Smooth muscle cell (in vitro differentiated cells): Measurements from ENCODE around the gene DOCK11. TPM values are rescaled to one million over a fixed set of nuclear protein-coding genes. Genes with fewer than 3 reads are reported as not detected.
"Not testable (repeated sequence)": the region's sequence is repeated elsewhere in the genome, so short reads cannot be mapped to it uniquely, and the experiment has no call there.

Source experiments
- DNase-seq: peaks from one replicate; lab custom pipeline; 2025; ENCODE audit not compliant: unreplicated experiment; lab: John Stamatoyannopoulos, UW
- H2AFZ ChIP-seq: fragments of 200-600 bp; sonication (generic); 2 replicates; pipeline ENCODE4 v1.6.0; 2016; ENCODE audit warnings: antibody characterized with exemption, low read depth, mild to moderate bottlenecking
- H3F3A ChIP-seq: fragments of 200-600 bp; sonication (generic); 2 replicates; pipeline ENCODE4 v1.6.0; 2017; ENCODE audit warnings: antibody characterized with exemption, low read depth
- H3K27ac ChIP-seq: fragments of 200-600 bp; sonication (generic); 2 replicates; pipeline ENCODE4 v1.5.1; 2016; ENCODE audit warnings: low read depth, mild to moderate bottlenecking
- H3K27me3 ChIP-seq: fragments of 200-600 bp; sonication (generic); 2 replicates; pipeline ENCODE4 v1.6.1; 2016; ENCODE audit warnings: low read depth, mild to moderate bottlenecking
- H3K36me3 ChIP-seq: fragments of 200-600 bp; sonication (generic); 2 replicates; pipeline ENCODE4 v1.5.1; 2016; ENCODE audit warnings: low read depth
- H3K4me1 ChIP-seq: fragments of 200-600 bp; sonication (generic); 2 replicates; pipeline ENCODE4 v1.5.1; 2016; ENCODE audit warnings: low read depth
- H3K4me2 ChIP-seq: fragments of 200-600 bp; sonication (generic); 2 replicates; pipeline ENCODE4 v1.6.0; 2016; ENCODE audit warnings: mild to moderate bottlenecking
- H3K4me3 ChIP-seq: fragments of 200-600 bp; sonication (generic); 2 replicates; pipeline ENCODE4 v1.5.1; 2016; ENCODE audit warnings: mild to moderate bottlenecking
- H3K79me2 ChIP-seq: fragments of 200-600 bp; sonication (generic); 2 replicates; pipeline ENCODE4 v1.6.0; 2016; ENCODE audit warnings: low read depth, mild to moderate bottlenecking
- H3K9ac ChIP-seq: fragments of 200-600 bp; sonication (generic); 2 replicates; pipeline ENCODE4 v1.6.0; 2016; ENCODE audit warnings: low read depth
- H3K9me3 ChIP-seq: fragments of 200-600 bp; sonication (generic); replicated peaks from 2 replicates; pipeline ENCODE4 v1.5.1; 2016; ENCODE audit warnings: low read depth
- H4K20me1 ChIP-seq: fragments of 200-600 bp; sonication (generic); 2 replicates; pipeline ENCODE4 v1.6.0; 2016; ENCODE audit warnings: low read depth
- WGBS: methylation state at CpG from one replicate; pipeline ENCODE4 v1.1.7; 2016; ENCODE audit warnings: low lambda C conversion rate; 5-methylcytosine and 5-hydroxymethylcytosine counted together
- polyA plus RNA-seq: library from polyadenylated mRNA; unstranded; fragments of >200 nt; fragmentation: Nextera tagmentation; extraction: Ambion mirVana; gene quantifications from 2 replicates; pipeline ENCODE4 v1.2.1, GENCODE V29; 2016
- total RNA-seq: library from RNA; depleted of rRNA; stranded (reverse); fragments of >200 nt; gene quantifications from 2 replicates; pipeline ENCODE4 v1.2.3, GENCODE V29; 2014
- TF ChIP-seq, protein P1 (sequence below): fragments of 200-600 bp; sonication (generic); IDR thresholded peaks from 2 replicates; pipeline ENCODE4 v1.5.1; 2017; ENCODE audit warnings: borderline replicate concordance, mild to moderate bottlenecking, antibody characterized with exemption; ENCODE audit not compliant: insufficient read depth, poor library complexity, severe bottlenecking

DOCK11 gene
- total and polyA plus RNA-seq, 2 experiments from 2014 or later = 2.3 to 2.6 TPM

GRCh38 chrX:118583781-118584180 is 88.2 kb downstream of the DOCK11 start:
- TF ChIP-seq, protein P1, sequence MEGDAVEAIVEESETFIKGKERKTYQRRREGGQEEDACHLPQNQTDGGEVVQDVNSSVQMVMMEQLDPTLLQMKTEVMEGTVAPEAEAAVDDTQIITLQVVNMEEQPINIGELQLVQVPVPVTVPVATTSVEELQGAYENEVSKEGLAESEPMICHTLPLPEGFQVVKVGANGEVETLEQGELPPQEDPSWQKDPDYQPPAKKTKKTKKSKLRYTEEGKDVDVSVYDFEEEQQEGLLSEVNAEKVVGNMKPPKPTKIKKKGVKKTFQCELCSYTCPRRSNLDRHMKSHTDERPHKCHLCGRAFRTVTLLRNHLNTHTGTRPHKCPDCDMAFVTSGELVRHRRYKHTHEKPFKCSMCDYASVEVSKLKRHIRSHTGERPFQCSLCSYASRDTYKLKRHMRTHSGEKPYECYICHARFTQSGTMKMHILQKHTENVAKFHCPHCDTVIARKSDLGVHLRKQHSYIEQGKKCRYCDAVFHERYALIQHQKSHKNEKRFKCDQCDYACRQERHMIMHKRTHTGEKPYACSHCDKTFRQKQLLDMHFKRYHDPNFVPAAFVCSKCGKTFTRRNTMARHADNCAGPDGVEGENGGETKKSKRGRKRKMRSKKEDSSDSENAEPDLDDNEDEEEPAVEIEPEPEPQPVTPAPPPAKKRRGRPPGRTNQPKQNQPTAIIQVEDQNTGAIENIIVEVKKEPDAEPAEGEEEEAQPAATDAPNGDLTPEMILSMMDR = no peak
- Histone ChIP-seq H3K27ac (no peak overlapping the region), H3K4me1 (no peaks in the 10 kb centered on the region), H2AFZ (no peak overlapping the region), H3K36me3 (no peaks in the 10 kb centered on the region), H3K9me3 (no peaks in the 10 kb centered on the region), H3K4me3 (no peak overlapping the region), H3K79me2 (no peaks in the 10 kb centered on the region), H3F3A (no peaks in the 10 kb centered on the region), H3K4me2 (no peak overlapping the region), H3K9ac (no peak overlapping the region), H4K20me1 (no peaks in the 10 kb centered on the region), H3K27me3 (no peaks in the 10 kb centered on the region)
- DNase-seq = no peak
- 94% methylated on average over 4 of the region's 4 CpGs for WGBS

GRCh38 chrX:118585296-118585695 is 89.7 kb downstream of the DOCK11 start:
- H3K27me3 ChIP-seq = no peaks in the 10 kb centered on the region
- TF ChIP-seq, protein P1 = no peak
- H2AFZ ChIP-seq = no peak overlapping the region
- DNase-seq = no peak
- no peaks in the 10 kb centered on the region for H4K20me1 ChIP-seq
- H3K36me3 ChIP-seq = no peaks in the 10 kb centered on the region
- H3K9ac ChIP-seq = no peak overlapping the region
- no peak overlapping the region for H3K4me2 ChIP-seq
- no peak overlapping the region for H3K4me3 ChIP-seq
- 83% methylated on average over 3 of the region's 3 CpGs for WGBS
- no peaks in the 10 kb centered on the region for H3K9me3 ChIP-seq
- H3F3A ChIP-seq = no peaks in the 10 kb centered on the region
- no peak overlapping the region for H3K27ac ChIP-seq
- H3K79me2 ChIP-seq = no peaks in the 10 kb centered on the region
- no peaks in the 10 kb centered on the region for H3K4me1 ChIP-seq

DNA sequence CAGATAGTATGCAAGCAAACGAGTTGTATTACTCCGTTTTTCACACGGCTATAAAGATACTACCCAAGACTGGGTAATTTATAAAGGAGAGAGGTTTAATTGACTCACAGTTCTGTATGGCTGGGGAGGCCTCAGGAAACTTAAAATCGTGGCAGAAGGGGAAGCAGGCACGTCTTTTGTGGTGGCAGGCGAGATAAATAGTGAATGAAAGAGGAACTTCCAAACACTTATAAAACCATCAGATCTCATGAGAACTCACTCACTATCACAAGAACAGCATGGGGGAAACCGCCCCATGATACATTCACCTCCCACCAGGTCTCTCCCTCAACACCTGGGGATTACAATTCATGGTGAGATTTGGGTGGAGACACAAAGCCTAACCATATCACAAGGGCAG is 90.6 kb downstream of the DOCK11 start:
- H3F3A ChIP-seq, H4K20me1 ChIP-seq, H3K27ac ChIP-seq, H2AFZ ChIP-seq, H3K79me2 ChIP-seq, H3K36me3 ChIP-seq, H3K9me3 ChIP-seq, H3K9ac ChIP-seq, H3K4me3 ChIP-seq, H3K27me3 ChIP-seq, DNase-seq, H3K4me1 ChIP-seq, H3K4me2 ChIP-seq: not testable (repeated sequence)
- 71% methylated on average over 7 of the region's 7 CpGs for WGBS

DNA sequence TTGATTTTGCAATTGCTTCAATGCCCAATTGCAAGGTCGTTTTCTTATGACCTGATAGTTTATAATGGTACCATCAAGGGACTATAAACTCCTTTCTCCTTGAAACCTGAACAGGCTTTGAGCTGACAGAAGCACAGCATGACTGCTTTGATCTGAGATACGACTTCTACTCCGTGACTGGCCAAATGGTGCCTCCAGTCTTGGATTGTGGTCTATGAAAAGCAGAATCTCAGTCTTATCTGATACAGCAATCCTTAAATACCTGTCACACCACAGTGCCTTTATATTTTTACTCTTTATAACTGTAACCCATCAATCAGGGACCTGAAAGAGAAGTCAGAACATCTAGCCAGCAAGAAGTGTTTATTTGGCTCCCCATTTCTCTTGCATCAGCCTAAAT is 93.1 kb downstream of the DOCK11 start:
- H3K4me3 ChIP-seq = no peak overlapping the region
- TF ChIP-seq, protein P1 = no peak
- WGBS = 40% methylated on average over 3 of the region's 3 CpGs

More for the DNA sequence above, 93.1 kb downstream of the DOCK11 start:
- Histone ChIP-seq H3K27me3 (no peaks in the 10 kb centered on the region), H3F3A (no peaks in the 10 kb centered on the region), H3K4me1 (no peaks in the 10 kb centered on the region), H4K20me1 (no peaks in the 10 kb centered on the region), H2AFZ (no peak overlapping the region), H3K79me2 (no peaks in the 10 kb centered on the region), H3K36me3 (no peaks in the 10 kb centered on the region), H3K4me2 (no peak overlapping the region), H3K9ac (no peak overlapping the region), H3K9me3 (no peaks in the 10 kb centered on the region), H3K27ac (no peak overlapping the region)
- no peak for DNase-seq
